Panc1 (cell line): ENCODE results near the gene NSUN2. TPM values are rescaled to one million over a fixed set of nuclear protein-coding genes. Genes with fewer than 3 reads are reported as not detected.

ENCODE experiments used
- ATAC-seq: fragments of 200-7000 bp; cut with Tn5 transposase; 2 replicates; pipeline ENCODE4 v1.9.1; 2020; ENCODE audit warnings: mild to moderate bottlenecking, moderate library complexity
- BruUV-seq: library from RNA; stranded (reverse); fragments of 400-500 nt; replicated peaks from 2 replicates; lab custom pipeline; 2021; lab: Mats Ljungman, UMichigan
- CTCF ChIA-PET: fragments of 300-600 bp; sonication (Branson Sonifier 250); formaldehyde crosslinking; loops from one replicate; lab custom pipeline; 2022; ENCODE audit warnings: antibody characterized with exemption; lab: Charles Lee
- POLR2A ChIA-PET: fragments of 300-600 bp; sonication (Branson Sonifier 250); formaldehyde crosslinking; loops from one replicate; lab custom pipeline; 2022; ENCODE audit warnings: antibody characterized with exemption; lab: Charles Lee
- DNase-seq: peaks from one replicate; pipeline ENCODE4 v3.0.0-alpha.2; 2010; ENCODE audit warnings: low read depth, low spot score
- H3K27ac ChIP-seq: 2 replicates; pipeline ENCODE4 v1.5.1; 2011; ENCODE audit warnings: mild to moderate bottlenecking, low read length, inconsistent platforms
- H3K27me3 ChIP-seq: fragments of 200-500 bp; sonication (Bioruptor generic); 2 replicates; pipeline ENCODE4 v1.6.0; 2014; ENCODE audit warnings: low read length, inconsistent platforms; ENCODE audit not compliant: control insufficient read depth, insufficient read depth
- H3K36me3 ChIP-seq: fragments of 200-500 bp; sonication (Bioruptor generic); 2 replicates; pipeline ENCODE4 v1.5.1; 2014; ENCODE audit warnings: inconsistent platforms, mild to moderate bottlenecking, low read length, moderate library complexity; ENCODE audit not compliant: control insufficient read depth, insufficient read depth
- H3K4me1 ChIP-seq: 2 replicates; pipeline ENCODE4 v1.5.1; 2011; ENCODE audit warnings: inconsistent platforms, mild to moderate bottlenecking, low read length, moderate library complexity; ENCODE audit not compliant: control insufficient read depth, insufficient read depth
- H3K4me3 ChIP-seq, 2 experiments: 2 replicates each; pipeline ENCODE4 v1.5.1; 2011 to 2012; ENCODE audit warnings: low read depth in 2 of 2, low read length in 2 of 2, mild to moderate bottlenecking in 2 of 2, inconsistent platforms in 1 of 2, moderate library complexity in 1 of 2
- H3K9me3 ChIP-seq: fragments of 200-500 bp; sonication (Bioruptor generic); 2 replicates; pipeline ENCODE4 v1.5.1; 2014; ENCODE audit warnings: low read depth, mild to moderate bottlenecking, inconsistent platforms, low read length, moderate library complexity; ENCODE audit not compliant: control insufficient read depth, insufficient read depth
- CTCF ChIP-seq: fragments of 450-650 bp; IDR thresholded peaks from 2 replicates; pipeline ENCODE4 v1.5.1; 2017; ENCODE audit warnings: mild to moderate bottlenecking
- POLR2AphosphoS5 ChIP-seq: IDR thresholded peaks from 2 replicates; pipeline ENCODE4 v1.6.1; 2012; ENCODE audit warnings: mild to moderate bottlenecking, low read depth, low read length, moderate library complexity
- SIN3A ChIP-seq: IDR thresholded peaks from 2 replicates; pipeline ENCODE4 v1.6.1; 2012; ENCODE audit warnings: low read depth, mild to moderate bottlenecking, low read length, moderate library complexity, borderline replicate concordance; ENCODE audit not compliant: insufficient read depth
- TCF7L2 ChIP-seq: IDR thresholded peaks from 2 replicates; pipeline ENCODE4 v1.6.1; 2011; ENCODE audit warnings: mild to moderate bottlenecking, low read depth, low read length, inconsistent platforms
- in situ Hi-C: cut with HindIII; loops from 2 replicates; pipeline ENCODE4 v1.10.0; 2016; ENCODE audit warnings: low sequenced_read_pairs, low pct_unique_long_range_greater_than_20kb
- intact Hi-C: fragments of 100-400 bp; cut with micrococcal nuclease; formaldehyde crosslinking; loops from one replicate; pipeline ENCODE4 v1.10.0; 2022; ENCODE audit not compliant: unreplicated experiment
- total RNA-seq: library from RNA; stranded (reverse); gene quantifications from one replicate; pipeline ENCODE4 v1.2.1, GENCODE V29; 2021; ENCODE audit not compliant: unreplicated experiment
- TF ChIP-seq, protein P1 (sequence below), 2 experiments: IDR thresholded peaks; 2 replicates each; pipeline ENCODE4 v1.6.1; 2011 to 2012; ENCODE audit warnings: low read depth in 2 of 2, control low read depth in 1 of 2, low read length in 1 of 2, mild to moderate bottlenecking in 1 of 2, moderate library complexity in 1 of 2; ENCODE audit not compliant: insufficient read depth in 1 of 2

NSUN2 gene
- total RNA-seq, 1 experiment from 2014 or later = 125 TPM

- intact Hi-C loops = no loop called here
- in situ Hi-C loops = no loop called here
- no peaks in the 10 kb centered on the region for H3K4me1 ChIP-seq
- H3K36me3 ChIP-seq = no peaks in the 10 kb centered on the region
- H3K27me3 ChIP-seq = peaks cover 20% of the 10 kb centered on the region
- ChIA-PET CTCF (interaction anchor here (0.6 kb wide), 1 partner anchor 286 kb away, joined by 3 read pairs; no protein-coding TSS in a partner anchor), POLR2A (no interaction called here)
- TF ChIP-seq, protein P1, sequence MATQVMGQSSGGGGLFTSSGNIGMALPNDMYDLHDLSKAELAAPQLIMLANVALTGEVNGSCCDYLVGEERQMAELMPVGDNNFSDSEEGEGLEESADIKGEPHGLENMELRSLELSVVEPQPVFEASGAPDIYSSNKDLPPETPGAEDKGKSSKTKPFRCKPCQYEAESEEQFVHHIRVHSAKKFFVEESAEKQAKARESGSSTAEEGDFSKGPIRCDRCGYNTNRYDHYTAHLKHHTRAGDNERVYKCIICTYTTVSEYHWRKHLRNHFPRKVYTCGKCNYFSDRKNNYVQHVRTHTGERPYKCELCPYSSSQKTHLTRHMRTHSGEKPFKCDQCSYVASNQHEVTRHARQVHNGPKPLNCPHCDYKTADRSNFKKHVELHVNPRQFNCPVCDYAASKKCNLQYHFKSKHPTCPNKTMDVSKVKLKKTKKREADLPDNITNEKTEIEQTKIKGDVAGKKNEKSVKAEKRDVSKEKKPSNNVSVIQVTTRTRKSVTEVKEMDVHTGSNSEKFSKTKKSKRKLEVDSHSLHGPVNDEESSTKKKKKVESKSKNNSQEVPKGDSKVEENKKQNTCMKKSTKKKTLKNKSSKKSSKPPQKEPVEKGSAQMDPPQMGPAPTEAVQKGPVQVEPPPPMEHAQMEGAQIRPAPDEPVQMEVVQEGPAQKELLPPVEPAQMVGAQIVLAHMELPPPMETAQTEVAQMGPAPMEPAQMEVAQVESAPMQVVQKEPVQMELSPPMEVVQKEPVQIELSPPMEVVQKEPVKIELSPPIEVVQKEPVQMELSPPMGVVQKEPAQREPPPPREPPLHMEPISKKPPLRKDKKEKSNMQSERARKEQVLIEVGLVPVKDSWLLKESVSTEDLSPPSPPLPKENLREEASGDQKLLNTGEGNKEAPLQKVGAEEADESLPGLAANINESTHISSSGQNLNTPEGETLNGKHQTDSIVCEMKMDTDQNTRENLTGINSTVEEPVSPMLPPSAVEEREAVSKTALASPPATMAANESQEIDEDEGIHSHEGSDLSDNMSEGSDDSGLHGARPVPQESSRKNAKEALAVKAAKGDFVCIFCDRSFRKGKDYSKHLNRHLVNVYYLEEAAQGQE (IDR thresholded peaks at IDR 0.05; ENCODE audit: insufficient read depth in 1 of 2, low read depth in 2 of 2, low read length in 1 of 2) = no peak
- TF ChIP-seq CTCF = no peak
- H3K4me3 ChIP-seq = no peak overlapping the region
- no peak overlapping the region for H3K27ac ChIP-seq
- DNase-seq = no peak
- ATAC-seq = peak; percentile 52
- no TSS peak for BruUV-seq
- no peaks in the 10 kb centered on the region for H3K9me3 ChIP-seq
These were observed 50.3 kb downstream of the NSUN2 start for GRCh38 chr5:6582507-6583048.

- in situ Hi-C loops (no loop called here), intact Hi-C loops (no loop called here)
- no TSS peak for BruUV-seq
- TF ChIP-seq, protein P1 (IDR thresholded peaks at IDR 0.05; ENCODE audit: insufficient read depth in 1 of 2, low read depth in 2 of 2, low read length in 1 of 2) = no peak
- no peak for TF ChIP-seq POLR2AphosphoS5
- TF ChIP-seq SIN3A = no peak
- no peak for TF ChIP-seq CTCF
- no peak for TF ChIP-seq TCF7L2
- H3K4me1 ChIP-seq = no peaks in the 10 kb centered on the region
- no peaks in the 10 kb centered on the region for H3K36me3 ChIP-seq
- H3K27me3 ChIP-seq = peaks cover 21% of the 10 kb centered on the region
- DNase-seq (no peak), ATAC-seq (no peak)
- no peak overlapping the region for H3K4me3 ChIP-seq
- CTCF ChIA-PET = interaction anchor here (0.6 kb wide), 1 partner anchor 285 kb away, joined by 3 read pairs; no protein-coding TSS in a partner anchor
- POLR2A ChIA-PET = no interaction called here
- no peak overlapping the region for H3K27ac ChIP-seq
- no peaks in the 10 kb centered on the region for H3K9me3 ChIP-seq
These were observed 51.1 kb downstream of the NSUN2 start for GRCh38 chr5:6581559-6582426.
